AG08395 (cell line): ENCODE results near the gene ACOXL.

Experiments used
- DNase-seq: peaks from one replicate; pipeline ENCODE4 v3.0.0; 2012; ENCODE audit warnings: mixed read lengths, low spot score

The ACOXL gene

DNA sequence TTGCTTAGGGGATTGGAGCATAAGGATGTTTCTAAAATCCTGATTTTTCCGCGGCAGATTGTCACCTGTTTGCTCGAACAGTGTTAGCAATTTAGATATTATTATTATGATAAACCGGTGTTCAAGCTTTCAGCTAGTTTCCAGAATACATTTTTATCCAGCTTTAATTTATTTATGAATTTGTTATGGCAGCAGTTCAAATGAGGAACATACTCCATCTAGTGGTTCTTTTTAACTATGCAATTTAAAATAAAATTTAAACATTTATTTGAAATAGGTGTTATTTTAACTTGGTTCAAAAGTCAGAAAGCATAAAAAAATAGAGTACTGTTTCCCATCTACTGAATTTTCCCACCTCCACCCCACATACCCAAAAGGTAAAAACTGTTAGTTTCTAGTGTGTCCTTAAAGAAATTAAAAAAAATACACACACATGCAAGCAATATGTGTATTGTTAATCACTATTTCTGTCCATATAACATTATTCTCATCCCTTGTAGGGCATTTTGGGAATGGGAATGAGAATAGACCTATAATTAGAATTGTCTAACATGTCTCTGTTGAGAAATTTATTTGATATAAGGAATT lies 23.2 kb downstream of the ACOXL start:
- DNase-seq, result peak; percentile 46

DNA sequence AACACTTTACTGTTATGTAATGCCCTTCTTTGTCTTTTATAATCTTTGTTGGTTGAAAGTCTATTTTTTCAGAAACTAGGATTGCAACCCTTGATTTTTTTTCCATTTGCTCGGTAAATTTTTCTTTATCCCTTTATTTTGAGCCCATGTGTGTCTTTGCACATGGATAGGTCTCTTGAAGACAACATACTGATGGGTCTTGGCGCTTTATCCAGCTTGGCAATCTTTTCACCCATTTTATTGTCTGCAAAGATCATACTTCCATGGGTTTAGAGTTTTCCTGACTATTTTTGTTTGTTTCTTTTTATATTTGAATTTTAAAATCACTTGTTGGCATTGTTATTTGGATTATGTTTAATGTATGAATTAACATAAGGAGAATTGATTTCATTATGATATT lies 27.0 kb downstream of the ACOXL start:
- DNase-seq, result no peak

DNA sequence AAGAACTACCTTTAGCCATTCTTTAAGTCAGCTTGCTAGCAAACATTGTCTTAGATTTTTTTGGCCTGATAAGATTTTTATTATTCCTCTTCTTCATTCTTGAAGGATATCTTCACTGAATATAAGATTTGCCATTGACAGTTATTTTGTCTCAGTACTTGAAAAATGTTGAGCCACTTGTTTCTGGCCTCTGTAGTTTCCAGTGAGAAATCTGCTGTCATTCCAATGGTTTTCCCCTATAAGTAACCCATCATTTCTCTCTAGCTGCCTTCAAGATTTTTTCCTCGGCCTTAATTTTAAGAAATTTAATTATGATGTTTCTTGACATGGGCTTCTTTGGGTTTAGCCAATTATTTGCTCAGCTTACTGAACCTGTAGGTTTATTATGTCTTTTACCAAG lies 32.6 kb downstream of the ACOXL start:
- DNase-seq, result no peak

GRCh38 chr2:110766291-110766690 lies 33.9 kb downstream of the ACOXL start:
- no peak for DNase-seq

DNA sequence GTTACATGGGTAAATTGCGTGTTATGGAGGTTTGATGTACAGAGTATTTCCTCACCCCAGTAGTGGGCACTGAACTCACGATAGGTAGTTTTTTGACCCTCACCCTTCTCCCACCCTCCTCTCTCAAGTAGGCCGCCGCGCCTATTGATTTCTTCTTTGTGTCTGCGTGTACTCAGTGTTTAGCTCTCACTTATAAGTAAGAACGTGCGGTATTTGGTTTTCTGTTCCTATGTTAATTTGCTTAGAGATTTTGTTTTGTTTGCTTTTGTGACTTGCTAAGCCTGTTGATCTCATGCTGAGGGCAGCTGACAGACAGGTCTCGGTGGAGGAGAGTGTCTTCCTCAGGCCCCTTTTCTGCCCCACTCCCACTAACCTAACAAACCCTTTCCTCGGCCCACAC lies 36.2 kb downstream of the ACOXL start:
- no peak for DNase-seq

- DNase-seq, result no peak
Measured at GRCh38 chr2:110770404-110770958, 38.1 kb downstream of the ACOXL start.

GRCh38 chr2:110770959-110771431 lies 38.6 kb downstream of the ACOXL start:
- peak; percentile 57 for DNase-seq

DNA sequence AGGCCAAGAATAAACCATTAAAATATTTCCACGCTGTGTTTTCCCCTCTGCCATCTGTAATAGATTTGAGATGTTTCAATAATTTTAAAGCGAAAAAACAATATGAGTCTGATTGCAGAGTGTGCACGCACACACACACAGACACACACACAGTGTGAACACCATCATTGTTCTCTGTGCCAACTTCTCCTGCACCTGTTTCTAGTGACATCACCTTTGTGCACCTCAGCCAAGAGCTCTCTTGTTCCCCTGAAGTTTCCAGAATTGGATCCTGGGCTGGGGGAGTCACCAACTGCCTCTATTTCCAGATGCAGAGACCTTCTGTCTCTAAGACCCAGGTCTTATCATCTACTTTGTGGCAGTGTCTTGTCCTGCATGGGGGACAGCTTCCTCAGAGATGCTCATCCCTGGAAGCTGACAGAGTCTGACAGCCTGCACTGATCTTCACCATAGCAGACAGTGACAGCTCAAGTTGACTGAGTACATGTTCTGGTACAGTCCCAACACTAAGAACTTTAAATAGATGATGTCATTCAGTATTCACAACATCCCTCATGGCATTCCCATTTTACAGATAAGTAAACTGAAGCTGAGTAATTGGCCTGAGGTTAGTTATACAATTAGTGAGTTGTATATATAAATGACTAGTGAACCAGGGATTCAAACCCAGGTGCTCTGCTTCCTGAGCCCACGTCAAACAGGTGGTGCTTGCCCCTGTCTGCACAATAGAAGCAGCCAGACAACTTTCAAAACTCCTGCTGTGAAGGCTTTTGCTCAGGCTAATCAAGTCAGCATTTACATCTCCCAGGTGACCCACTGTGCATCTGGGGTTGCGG lies 39.4 kb downstream of the ACOXL start:
- no peak for DNase-seq

DNA sequence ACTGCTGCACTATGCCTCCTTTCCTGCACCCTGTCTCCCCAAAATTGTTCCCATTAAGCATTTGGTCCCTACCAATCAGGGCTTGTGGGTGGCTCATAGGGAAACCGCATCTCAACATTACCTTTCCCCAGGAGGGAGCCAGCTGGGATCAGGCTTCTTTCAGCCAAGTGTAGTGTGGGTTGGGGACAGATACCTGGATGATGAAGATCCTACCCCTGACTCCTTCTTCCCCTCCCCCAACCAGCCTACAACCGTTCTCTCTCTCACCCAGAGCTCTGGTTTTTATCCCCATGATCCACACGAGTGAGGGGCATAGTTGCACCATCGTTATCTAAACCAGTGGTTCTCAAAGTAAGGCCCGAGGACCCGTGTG lies 40.0 kb downstream of the ACOXL start:
- no peak for DNase-seq

DNA sequence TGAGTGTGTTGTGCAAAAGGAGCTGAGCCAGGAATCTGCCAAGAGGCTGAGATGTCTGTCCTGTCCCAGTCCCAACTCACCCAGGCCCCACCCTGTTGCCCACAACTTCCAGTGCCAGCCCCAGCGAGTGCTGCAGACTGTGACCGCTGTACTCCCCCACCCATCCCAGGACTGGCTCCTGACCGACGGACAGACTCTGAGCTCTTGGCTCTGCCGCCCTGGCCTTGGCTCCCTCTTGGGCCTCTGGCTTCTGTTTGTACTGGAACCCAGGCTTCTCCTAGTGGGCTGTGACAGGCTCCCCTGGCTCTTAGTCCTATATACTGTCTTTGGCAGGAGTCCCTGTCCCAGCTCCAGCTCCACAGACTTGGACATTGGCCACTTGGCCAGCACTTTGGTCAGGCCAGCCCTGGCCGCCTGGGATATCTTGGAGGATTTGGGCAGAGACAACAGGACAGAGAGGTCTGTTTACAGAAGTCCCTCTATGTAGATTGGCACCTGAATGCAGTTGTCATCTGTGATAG lies 41.1 kb downstream of the ACOXL start:
- no peak for DNase-seq

DNA sequence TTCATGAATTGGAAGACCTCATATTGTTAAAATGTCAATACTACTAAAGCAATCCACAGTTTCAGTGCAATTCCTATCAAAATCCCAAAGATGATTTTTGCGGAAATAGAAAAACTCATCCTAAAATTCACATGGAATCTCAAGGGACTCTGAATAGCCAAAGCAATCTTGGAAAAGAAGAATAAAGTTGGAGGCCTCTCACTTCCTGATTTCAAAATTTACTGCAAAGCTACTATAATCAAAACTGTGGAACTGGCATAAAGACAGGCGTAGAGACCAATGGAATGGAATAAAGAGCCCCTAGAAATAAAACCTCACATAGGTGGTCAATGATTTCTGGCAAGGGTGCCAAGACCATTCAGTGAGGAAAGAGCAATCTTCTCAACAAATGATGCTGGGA lies 42.3 kb downstream of the ACOXL start:
- DNase-seq, result no peak

GRCh38 chr2:110777531-110778311 lies 45.3 kb downstream of the ACOXL start:
- DNase-seq, result no peak

GRCh38 chr2:110780461-110780860 lies 48.1 kb downstream of the ACOXL start:
- DNase-seq, result no peak

DNA sequence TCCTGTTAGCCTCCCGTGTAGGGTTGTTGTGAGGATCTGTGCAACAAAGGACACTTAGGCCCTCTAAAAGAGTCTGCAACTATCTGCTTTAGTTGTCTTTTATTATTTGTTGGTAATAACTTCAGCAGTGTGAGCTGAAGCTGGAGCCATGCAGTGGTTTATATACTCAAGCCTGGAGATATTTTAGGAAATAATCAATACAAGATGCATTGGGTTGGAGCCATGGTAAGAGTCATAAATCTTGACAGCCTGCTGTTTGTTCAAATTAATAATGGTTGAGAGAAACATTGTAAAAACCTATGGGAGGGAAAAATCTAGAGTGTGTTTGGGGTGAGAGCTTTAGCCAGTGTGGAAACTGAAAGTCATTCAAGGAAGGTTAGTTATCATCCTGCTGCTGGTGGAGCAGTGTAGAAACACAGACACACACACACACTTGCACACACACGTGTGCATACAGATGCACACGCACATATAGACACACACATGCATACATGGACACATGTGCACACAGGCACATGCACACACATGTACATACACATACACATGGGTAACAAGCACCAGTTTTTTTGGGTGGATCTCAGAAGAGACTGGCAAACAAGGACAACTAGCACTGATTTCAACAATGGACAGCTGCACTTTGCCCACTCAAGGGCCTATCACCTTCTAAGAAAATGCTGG lies 51.0 kb downstream of the ACOXL start:
- no peak for DNase-seq

DNA sequence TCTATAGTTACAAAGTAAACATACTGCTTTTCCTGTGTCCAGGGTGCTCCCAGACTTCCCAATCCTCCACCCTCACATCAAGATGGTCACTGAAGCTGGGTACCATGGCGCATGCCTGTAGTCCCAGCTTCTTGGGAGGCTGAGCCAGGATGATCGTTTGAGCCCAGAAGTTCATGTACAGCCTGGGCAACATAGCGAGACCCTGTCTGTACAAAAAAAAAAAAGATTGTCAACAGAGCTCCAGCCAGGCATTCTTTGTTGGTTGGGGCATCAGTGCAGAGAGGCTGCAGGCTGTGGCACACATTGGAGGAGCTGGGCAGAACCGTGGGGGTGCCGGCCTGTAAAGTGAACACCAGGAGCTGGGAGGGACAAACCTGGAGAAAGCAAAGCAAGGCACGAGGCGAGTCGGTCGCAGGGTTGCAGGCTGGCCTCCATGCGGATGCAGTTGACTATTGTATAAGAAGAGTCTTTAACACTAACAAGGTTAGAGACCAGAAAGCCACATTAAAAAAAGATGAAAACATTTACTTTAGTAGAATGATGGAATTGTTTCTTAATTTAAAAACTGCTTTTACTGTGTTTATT lies 51.8 kb downstream of the ACOXL start:
- DNase-seq, result no peak

GRCh38 chr2:110785439-110785838 lies 53.1 kb downstream of the ACOXL start:
- no peak for DNase-seq

GRCh38 chr2:110788976-110789375 lies 56.6 kb downstream of the ACOXL start:
- no peak for DNase-seq

- DNase-seq, result no peak
Measured at GRCh38 chr2:110789706-110790105, 57.3 kb downstream of the ACOXL start.

DNA sequence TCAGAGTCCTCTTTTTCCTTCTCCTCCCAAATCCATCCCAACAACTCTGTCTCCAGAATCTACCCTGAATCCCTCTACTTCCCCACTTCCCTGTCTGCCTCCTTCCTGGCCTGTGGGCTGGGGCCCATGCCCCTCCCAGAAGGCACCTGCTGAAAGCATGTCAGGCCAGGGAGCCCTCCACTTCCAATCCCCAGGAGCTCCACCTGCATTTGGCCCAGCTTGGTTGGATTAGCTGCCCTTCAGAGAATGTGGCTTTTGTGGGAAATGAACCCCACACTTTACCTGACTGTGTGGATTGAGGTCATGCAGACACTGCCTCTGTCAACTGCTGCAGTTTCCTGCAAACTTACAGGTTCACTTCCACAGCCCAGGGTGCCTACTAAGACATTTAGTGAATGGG lies 58.5 kb downstream of the ACOXL start:
- no peak for DNase-seq

- no peak for DNase-seq
Measured at GRCh38 chr2:110791435-110791834, 59.1 kb downstream of the ACOXL start.

DNA sequence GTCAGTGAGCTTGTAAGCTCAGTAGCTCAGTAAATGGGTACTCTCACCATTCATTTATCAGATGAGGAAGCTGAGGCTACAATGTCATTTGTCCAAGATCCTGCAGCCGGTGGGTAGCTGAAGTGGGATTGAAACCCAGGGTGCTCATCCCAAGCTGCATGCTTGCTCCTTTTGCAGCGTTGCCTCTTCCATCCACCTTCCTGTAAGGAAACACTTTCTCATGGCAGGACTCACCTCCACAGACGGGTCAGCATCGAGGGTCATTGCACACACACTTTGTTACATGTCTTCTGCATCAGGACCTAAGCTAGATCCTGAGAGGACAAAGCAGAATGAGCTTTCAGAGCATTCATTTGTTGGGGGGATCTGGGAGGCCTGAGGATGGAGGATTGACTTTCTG lies 60.7 kb downstream of the ACOXL start:
- no peak for DNase-seq
